H1 (cell line): ENCODE measurements around the gene TNPO3. TPM values are rescaled to one million over a fixed set of nuclear protein-coding genes. Genes with fewer than 3 reads are reported as not detected.

Source experiments
- CTCF ChIA-PET: fragments of 300-600 bp; sonication (Branson Sonifier 250); formaldehyde crosslinking; loops from one replicate; lab custom pipeline; 2021; ENCODE audit not compliant: partially characterized antibody; lab: Charles Lee
- POLR2A ChIA-PET: fragments of 300-600 bp; sonication (Branson Sonifier 250); formaldehyde crosslinking; loops from one replicate; lab custom pipeline; 2021; ENCODE audit warnings: inconsistent platforms; ENCODE audit not compliant: partially characterized antibody; lab: Charles Lee
- DNase-seq, 2 experiments: peaks; one replicate each; pipeline versions ENCODE4 v3.0.0 to v3.0.0-alpha.2; 2010 to 2022; ENCODE audit warnings: low spot score in 2 of 2, low read depth in 1 of 2, mixed read lengths in 1 of 2
- FAIRE-seq: peaks from 2 replicates; lab custom pipeline; 2011; peaks lifted over from hg19 to GRCh38; lab: Jason Lieb, UNC
- H2AFZ ChIP-seq: 2 replicates; pipeline ENCODE4 v1.8.1; 2012; ENCODE audit warnings: low read length, inconsistent platforms
- H2AK5ac ChIP-seq: 2 replicates; pipeline ENCODE4 v1.6.1; 2013; ENCODE audit warnings: low read depth, low read length
- H2BK120ac ChIP-seq: replicated peaks from 2 replicates; pipeline ENCODE3; 2013; ENCODE audit warnings: low read depth, low read length, inconsistent platforms
- H2BK12ac ChIP-seq: 2 replicates; pipeline ENCODE4 v1.6.1; 2013; ENCODE audit warnings: low read depth, low read length
- H2BK15ac ChIP-seq: 2 replicates; pipeline ENCODE4 v1.6.1; 2013; ENCODE audit warnings: low read length
- H2BK20ac ChIP-seq: 2 replicates; pipeline ENCODE4 v1.6.1; 2013; ENCODE audit warnings: low read length
- H2BK5ac ChIP-seq: 2 replicates; pipeline ENCODE4 v1.6.1; 2013; ENCODE audit warnings: low read depth, low read length
- H3K14ac ChIP-seq: 2 replicates; pipeline ENCODE4 v1.6.1; 2013; ENCODE audit warnings: inconsistent platforms; ENCODE audit not compliant: insufficient read length
- H3K18ac ChIP-seq: 2 replicates; pipeline ENCODE4 v1.6.1; 2013; ENCODE audit warnings: low read length; ENCODE audit errors: extremely low read depth
- H3K23ac ChIP-seq: 2 replicates; pipeline ENCODE4 v1.6.1; 2013; ENCODE audit warnings: inconsistent platforms; ENCODE audit not compliant: insufficient read length
- H3K23me2 ChIP-seq: 2 replicates; pipeline ENCODE4 v1.6.1; 2013; ENCODE audit warnings: low read depth, low read length
- H3K27ac ChIP-seq: 2 replicates; pipeline ENCODE4 v1.6.1; 2011; ENCODE audit warnings: low read depth, low read length, inconsistent platforms
- H3K27me3 ChIP-seq, 4 experiments: replicated peaks in 1 of 4; 1 replicate in 1 of 4; 2 replicates in 3 of 4; pipeline versions ENCODE4 v1.6.1 to v1.8.1; 2011 to 2013; ENCODE audit warnings: low read length in 3 of 4, mild to moderate bottlenecking in 3 of 4, inconsistent platforms in 2 of 4, mixed read lengths in 2 of 4, moderate library complexity in 1 of 4; ENCODE audit not compliant: control insufficient read depth in 3 of 4, insufficient read depth in 3 of 4; ENCODE audit errors: extremely low read depth in 1 of 4
- H3K36me3 ChIP-seq, 4 experiments: 2 replicates each; pipeline versions ENCODE4 v1.6.1 to v1.8.1; 2011 to 2013; ENCODE audit warnings: mild to moderate bottlenecking in 4 of 4, low read length in 3 of 4, moderate library complexity in 2 of 4, control low read depth in 1 of 4, inconsistent platforms in 1 of 4; ENCODE audit not compliant: insufficient read depth in 4 of 4, control insufficient read depth in 2 of 4
- H3K4ac ChIP-seq: replicated peaks from 2 replicates; pipeline ENCODE3; 2013; ENCODE audit warnings: low read length, low read depth, mixed read lengths, inconsistent platforms; ENCODE audit not compliant: insufficient read length
- H3K4me1 ChIP-seq, 4 experiments: replicated peaks in 1 of 4; 1 replicate in 1 of 4; 2 replicates in 3 of 4; pipeline versions ENCODE4 v1.6.1 to v1.8.1; 2011 to 2013; ENCODE audit warnings: low read length in 3 of 4, inconsistent platforms in 2 of 4, mixed read lengths in 1 of 4; ENCODE audit not compliant: insufficient read depth in 4 of 4, control insufficient read depth in 3 of 4
- H3K4me2 ChIP-seq, 2 experiments: 2 replicates each; pipeline versions ENCODE4 v1.6.1 to v1.8.1; 2011 to 2013; ENCODE audit warnings: low read depth in 2 of 2, low read length in 2 of 2, control low read depth in 1 of 2, inconsistent platforms in 1 of 2, mild to moderate bottlenecking in 1 of 2; ENCODE audit not compliant: insufficient read depth in 1 of 2
- H3K4me3 ChIP-seq, 4 experiments: fragments of 200-600, 300-600 bp in 1 of 4; sonication (generic), shearing (Covaris generic), sonication (Bioruptor Twin) in 1 of 4; 2 replicates each; pipeline versions ENCODE4 v1.5.1 to v1.8.1; 2011 to 2016; ENCODE audit warnings: low read length in 4 of 4, low read depth in 3 of 4, control low read depth in 2 of 4, inconsistent platforms in 2 of 4, mild to moderate bottlenecking in 2 of 4, mixed read lengths in 1 of 4, moderate library complexity in 1 of 4; ENCODE audit not compliant: insufficient read depth in 2 of 4; ENCODE audit errors: extremely low read depth in 1 of 4
- H3K56ac ChIP-seq: replicated peaks from 2 replicates; pipeline ENCODE3; 2013; ENCODE audit warnings: low read depth, mild to moderate bottlenecking, mixed read lengths, low read length, inconsistent platforms; ENCODE audit not compliant: insufficient read length
- H3K79me1 ChIP-seq: 2 replicates; pipeline ENCODE4 v1.6.1; 2013; ENCODE audit warnings: low read depth, low read length, control low read depth
- H3K79me2 ChIP-seq, 2 experiments: 2 replicates each; pipeline versions ENCODE4 v1.6.1 to v1.8.1; 2012 to 2013; ENCODE audit warnings: low read length in 2 of 2, mild to moderate bottlenecking in 2 of 2, inconsistent platforms in 1 of 2; ENCODE audit not compliant: insufficient read depth in 2 of 2, control insufficient read depth in 1 of 2
- H3K9ac ChIP-seq, 4 experiments: replicated peaks in 1 of 4; 1 replicate in 1 of 4; 2 replicates in 3 of 4; pipeline versions ENCODE4 v1.6.1 to v1.8.1; 2011 to 2013; ENCODE audit warnings: low read depth in 3 of 4, low read length in 3 of 4, control low read depth in 2 of 4, mild to moderate bottlenecking in 2 of 4, moderate library complexity in 2 of 4, inconsistent platforms in 1 of 4; ENCODE audit errors: extremely low read depth in 1 of 4
- H3K9me3 ChIP-seq, 2 experiments: 2 replicates each; pipeline versions ENCODE4 v1.6.1 to v1.8.1; 2012 to 2013; ENCODE audit warnings: mild to moderate bottlenecking in 2 of 2, moderate library complexity in 2 of 2, control low read depth in 1 of 2, inconsistent platforms in 1 of 2, low read depth in 1 of 2, low read length in 1 of 2, mixed read lengths in 1 of 2; ENCODE audit not compliant: insufficient read depth in 2 of 2
- H4K20me1 ChIP-seq, 2 experiments: replicated peaks in 1 of 2; 2 replicates each; pipeline versions ENCODE3 to v1.8.1; 2011 to 2013; ENCODE audit warnings: inconsistent platforms in 2 of 2, low read length in 2 of 2, mild to moderate bottlenecking in 1 of 2; ENCODE audit not compliant: insufficient read depth in 2 of 2, control insufficient read depth in 1 of 2
- H4K5ac ChIP-seq: 2 replicates; pipeline ENCODE4 v1.6.1; 2013; ENCODE audit warnings: low read length, low read depth, mixed read lengths, inconsistent platforms; ENCODE audit not compliant: insufficient read length
- H4K8ac ChIP-seq: 2 replicates; pipeline ENCODE4 v1.8.0; 2013; ENCODE audit warnings: mild to moderate bottlenecking, moderate library complexity, low read length, inconsistent platforms; ENCODE audit not compliant: insufficient read depth; ENCODE audit errors: extremely low read depth
- H4K91ac ChIP-seq: replicated peaks from 2 replicates; pipeline ENCODE3; 2013; ENCODE audit warnings: low read length, mixed read lengths, inconsistent platforms; ENCODE audit not compliant: insufficient read length
- BACH1 ChIP-seq: IDR thresholded peaks from 2 replicates; pipeline ENCODE4 v1.6.1; 2012; ENCODE audit warnings: low read length, improper control_type of control experiment
- CBX8 ChIP-seq: fragments of 300-800, 300-1000 bp; sonication (generic); IDR thresholded peaks from 2 replicates; pipeline ENCODE4 v1.7.1; 2016; ENCODE audit warnings: low read depth, low read length, borderline replicate concordance
- CEBPB ChIP-seq: IDR thresholded peaks from 2 replicates; pipeline ENCODE4 v1.6.1; 2012; ENCODE audit warnings: low read depth, low read length
- CHD2 ChIP-seq: IDR thresholded peaks from 2 replicates; pipeline ENCODE4 v1.6.1; 2012; ENCODE audit warnings: low read length, improper control_type of control experiment
- MAX ChIP-seq: IDR thresholded peaks from 2 replicates; pipeline ENCODE4 v1.6.1; 2012; ENCODE audit warnings: inconsistent platforms
- ZNF274 ChIP-seq: IDR thresholded peaks from 2 replicates; pipeline ENCODE4 v1.7.0; 2012; ENCODE audit warnings: low read length, borderline replicate concordance; ENCODE audit errors: extremely low read depth
- WGBS, 2 experiments: shearing (Covaris generic) in 1 of 2; methylation state at CpG; one replicate each; pipeline versions ENCODE4 v1.1.6 to v1.1.7; 2013 to 2015; ENCODE audit warnings: low lambda C conversion rate in 2 of 2, mixed read lengths in 2 of 2, inconsistent platforms in 1 of 2, low coverage in 1 of 2, missing lambda C conversion rate in 1 of 2; ENCODE audit not compliant: insufficient replicate concordance in 2 of 2, insufficient coverage in 1 of 2, insufficient read length in 1 of 2; ENCODE audit errors: extremely low coverage in 1 of 2, missing lambda C conversion rate in 1 of 2; 5-methylcytosine and 5-hydroxymethylcytosine counted together
- polyA plus RNA-seq, 7 experiments: library from polyadenylated mRNA; depleted of rRNA in 3 of 7; stranded (reverse) in 5 of 7; unstranded in 2 of 7; fragments of >200 nt in 5 of 7; fragments of 200-250 nt in 2 of 7; gene quantifications; 1 replicate in 5 of 7; 2 replicates in 1 of 7; 4 replicates in 1 of 7; pipeline versions ENCODE4 v1.2.1 to v1.2.3, GENCODE V29; 2011 to 2013; ENCODE audit warnings: missing spikeins in 2 of 7, mixed read lengths in 2 of 7
- total RNA-seq: library from RNA; stranded (reverse); fragmentation: NEBNext Ultra II Directional; extraction: Animal tissue kit (Norgen Biotek cat#: 25700); gene quantifications from 2 replicates; pipeline ENCODE4 v1.2.1, GENCODE V29; 2021

TNPO3 gene
- total and polyA plus RNA-seq, 2 of the 8 experiments (the other 6 are each of a cell fraction or from before 2014, with no cell fraction given) = 67.6 to 99.2 TPM

- Histone ChIP-seq H3K4me1 (no peaks in the 10 kb centered on the region), H3K36me3 (no peaks in the 10 kb centered on the region), H2BK20ac (no peak overlapping the region), H3K4ac (no peak overlapping the region), H3K23me2 (no peaks in the 10 kb centered on the region), H3K14ac (no peak overlapping the region), H2BK15ac (no peak overlapping the region), H3K9me3 (no peaks in the 10 kb centered on the region; a peak in 1 of 4 replicates), H4K5ac (no peak overlapping the region), H3K79me1 (no peaks in the 10 kb centered on the region), H2BK12ac (no peak overlapping the region; the same call in 1 of the 2 replicates), H3K79me2 (no peaks in the 10 kb centered on the region), H2AFZ (no peak overlapping the region), H3K27ac (no peak overlapping the region), H3K56ac (no peak overlapping the region), H2AK5ac (no peak overlapping the region), H2BK5ac (no peak overlapping the region), H3K18ac (no peak overlapping the region), H4K91ac (no peak overlapping the region), H3K9ac (no peak overlapping the region), H3K23ac (no peak overlapping the region), H2BK120ac (no peak overlapping the region), H3K4me3 (no peak overlapping the region), H3K27me3 (no peaks in the 10 kb centered on the region), H4K20me1 (no peaks in the 10 kb centered on the region), H4K8ac (no peak overlapping the region), H3K4me2 (no peak overlapping the region)
- ChIA-PET CTCF (interaction anchor here (1.0 to 1.2 kb wide), 2 partner anchors 17 to 751 kb away, joined by 3 read pairs; no protein-coding TSS in a partner anchor), POLR2A (interaction anchor here (2.4 kb wide), 1 partner anchor 20 kb away, joined by 9 read pairs; the partner anchor contains the start of gene TNPO3)
- FAIRE-seq (no peak), DNase-seq (no peak)
- WGBS, 2 experiments = 100% methylated on average over 1 of the region's 1 CpG; no CpG with 5 or more reads in 1 of the 2 experiments
- no peak for TF ChIP-seq CEBPB
- no peak for TF ChIP-seq MAX
- no peak for TF ChIP-seq BACH1
- TF ChIP-seq CBX8 = no peak
- no peak for TF ChIP-seq CHD2
- TF ChIP-seq ZNF274 = no peak
Observed at GRCh38 chr7:129074361-129074871, 19.5 kb upstream of the TNPO3 start.
